Liver (tissue), 3 donors: ENCODE data around the gene LAMB4.

Experiments
- CTCF ChIP-seq: fragments of 150-350 bp; IDR thresholded peaks from 2 replicates; pipeline ENCODE4 v1.5.1; 2017; ENCODE audit warnings: improper control_type of control experiment, low read depth, low read length; ENCODE audit not compliant: missing input control
- EGR1 ChIP-seq, 2 donors: IDR thresholded peaks; 2 replicates each; pipeline ENCODE4 v1.6.1; 2016 to 2018; ENCODE audit warnings: antibody characterized with exemption in 2 of 2, low read depth in 2 of 2
- JUND ChIP-seq, 2 donors: IDR thresholded peaks; 2 replicates each; pipeline ENCODE4 v1.6.1; 2016; ENCODE audit warnings: antibody characterized with exemption in 2 of 2
- RAD21 ChIP-seq, 2 donors: IDR thresholded peaks; 2 replicates each; pipeline ENCODE4 v1.6.1; 2016; ENCODE audit warnings: antibody characterized with exemption in 2 of 2, mild to moderate bottlenecking in 2 of 2
- TF ChIP-seq, protein P1 (sequence below): IDR thresholded peaks from 2 replicates; pipeline ENCODE4 v1.6.1; 2016; ENCODE audit warnings: antibody characterized with exemption
- TF ChIP-seq, protein P2 (sequence below): IDR thresholded peaks from 2 replicates; pipeline ENCODE4 v1.6.1; 2016; ENCODE audit warnings: antibody characterized with exemption, mild to moderate bottlenecking
- donor health status: healthy.
- donor health status: healthy.

GRCh38 chr7:108015740-108016139, 114.4 kb downstream of the LAMB4 start:
- TF ChIP-seq RAD21 (IDR thresholded peaks at IDR 0.05) (no peak), JUND (IDR thresholded peaks at IDR 0.05) (no peak), CTCF (no peak), EGR1 (IDR thresholded peaks at IDR 0.05; ENCODE audit: low read depth in 2 of 2) (no peak)
- TF ChIP-seq, protein P1, sequence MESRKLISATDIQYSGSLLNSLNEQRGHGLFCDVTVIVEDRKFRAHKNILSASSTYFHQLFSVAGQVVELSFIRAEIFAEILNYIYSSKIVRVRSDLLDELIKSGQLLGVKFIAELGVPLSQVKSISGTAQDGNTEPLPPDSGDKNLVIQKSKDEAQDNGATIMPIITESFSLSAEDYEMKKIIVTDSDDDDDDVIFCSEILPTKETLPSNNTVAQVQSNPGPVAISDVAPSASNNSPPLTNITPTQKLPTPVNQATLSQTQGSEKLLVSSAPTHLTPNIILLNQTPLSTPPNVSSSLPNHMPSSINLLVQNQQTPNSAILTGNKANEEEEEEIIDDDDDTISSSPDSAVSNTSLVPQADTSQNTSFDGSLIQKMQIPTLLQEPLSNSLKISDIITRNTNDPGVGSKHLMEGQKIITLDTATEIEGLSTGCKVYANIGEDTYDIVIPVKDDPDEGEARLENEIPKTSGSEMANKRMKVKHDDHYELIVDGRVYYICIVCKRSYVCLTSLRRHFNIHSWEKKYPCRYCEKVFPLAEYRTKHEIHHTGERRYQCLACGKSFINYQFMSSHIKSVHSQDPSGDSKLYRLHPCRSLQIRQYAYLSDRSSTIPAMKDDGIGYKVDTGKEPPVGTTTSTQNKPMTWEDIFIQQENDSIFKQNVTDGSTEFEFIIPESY = no peak
- TF ChIP-seq, protein P2, sequence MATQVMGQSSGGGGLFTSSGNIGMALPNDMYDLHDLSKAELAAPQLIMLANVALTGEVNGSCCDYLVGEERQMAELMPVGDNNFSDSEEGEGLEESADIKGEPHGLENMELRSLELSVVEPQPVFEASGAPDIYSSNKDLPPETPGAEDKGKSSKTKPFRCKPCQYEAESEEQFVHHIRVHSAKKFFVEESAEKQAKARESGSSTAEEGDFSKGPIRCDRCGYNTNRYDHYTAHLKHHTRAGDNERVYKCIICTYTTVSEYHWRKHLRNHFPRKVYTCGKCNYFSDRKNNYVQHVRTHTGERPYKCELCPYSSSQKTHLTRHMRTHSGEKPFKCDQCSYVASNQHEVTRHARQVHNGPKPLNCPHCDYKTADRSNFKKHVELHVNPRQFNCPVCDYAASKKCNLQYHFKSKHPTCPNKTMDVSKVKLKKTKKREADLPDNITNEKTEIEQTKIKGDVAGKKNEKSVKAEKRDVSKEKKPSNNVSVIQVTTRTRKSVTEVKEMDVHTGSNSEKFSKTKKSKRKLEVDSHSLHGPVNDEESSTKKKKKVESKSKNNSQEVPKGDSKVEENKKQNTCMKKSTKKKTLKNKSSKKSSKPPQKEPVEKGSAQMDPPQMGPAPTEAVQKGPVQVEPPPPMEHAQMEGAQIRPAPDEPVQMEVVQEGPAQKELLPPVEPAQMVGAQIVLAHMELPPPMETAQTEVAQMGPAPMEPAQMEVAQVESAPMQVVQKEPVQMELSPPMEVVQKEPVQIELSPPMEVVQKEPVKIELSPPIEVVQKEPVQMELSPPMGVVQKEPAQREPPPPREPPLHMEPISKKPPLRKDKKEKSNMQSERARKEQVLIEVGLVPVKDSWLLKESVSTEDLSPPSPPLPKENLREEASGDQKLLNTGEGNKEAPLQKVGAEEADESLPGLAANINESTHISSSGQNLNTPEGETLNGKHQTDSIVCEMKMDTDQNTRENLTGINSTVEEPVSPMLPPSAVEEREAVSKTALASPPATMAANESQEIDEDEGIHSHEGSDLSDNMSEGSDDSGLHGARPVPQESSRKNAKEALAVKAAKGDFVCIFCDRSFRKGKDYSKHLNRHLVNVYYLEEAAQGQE = no peak
